GM12864 (cell line): Measurements from ENCODE around the gene MCU.
"Not testable (repeated sequence)": the region's sequence is repeated elsewhere in the genome, so short reads cannot be mapped to it uniquely, and the experiment has no call there.

Source experiments
- DNase-seq: peaks from one replicate; pipeline ENCODE4 v3.0.0-alpha.2; 2011; ENCODE audit warnings: low read depth
- H3K4me3 ChIP-seq: 2 replicates; pipeline ENCODE4 v1.5.1; 2011; ENCODE audit warnings: mild to moderate bottlenecking, low read depth, low read length, control low read depth
- CTCF ChIP-seq: IDR thresholded peaks from 2 replicates; pipeline ENCODE4 v1.5.1; 2011; ENCODE audit warnings: low read depth, mild to moderate bottlenecking, moderate library complexity, low read length, control low read depth, inconsistent platforms; ENCODE audit errors: missing control alignments

Gene MCU

GRCh38 chr10:72917803-72918332 is 225.9 kb downstream of the MCU start:
- DNase-seq, H3K4me3 ChIP-seq: not testable (repeated sequence)
- peak; percentile 4 for TF ChIP-seq CTCF

- DNase-seq, result no peak
- no peak overlapping the region for H3K4me3 ChIP-seq
- no peak for TF ChIP-seq CTCF
Measured at GRCh38 chr10:72918352-72918751, 226.4 kb downstream of the MCU start.

GRCh38 chr10:72921147-72921683 is 229.3 kb downstream of the MCU start:
- not testable (repeated sequence) for H3K4me3 ChIP-seq, DNase-seq

GRCh38 chr10:72924351-72924750 is 232.4 kb downstream of the MCU start:
- no peak for TF ChIP-seq CTCF
- no peak for DNase-seq
- no peak overlapping the region for H3K4me3 ChIP-seq

GRCh38 chr10:72925951-72926465 is 234.1 kb downstream of the MCU start:
- H3K4me3 ChIP-seq, result no peak overlapping the region
- no peak for DNase-seq
- no peak for TF ChIP-seq CTCF

- DNase-seq, result no peak
- no peak for TF ChIP-seq CTCF
- no peak overlapping the region for H3K4me3 ChIP-seq
Measured at GRCh38 chr10:72927485-72927884, 235.5 kb downstream of the MCU start.

- no peak overlapping the region for H3K4me3 ChIP-seq
- TF ChIP-seq CTCF, result no peak
- DNase-seq, result no peak
Measured at GRCh38 chr10:72928798-72929197, 236.9 kb downstream of the MCU start.
